Stimulated activated CD4-positive, alpha-beta T cell treated with anti-CD3 and anti-CD28 coated beads, Interleukin-4, amount 100 ng/mL, for 48 hours (primary cell): ENCODE measurements around the gene TFEB.

Experiments used
- DNase-seq, 2 donors: peaks; one replicate each; pipeline ENCODE4 v3.0.0-alpha.2; 2020; ENCODE audit warnings: low read depth in 2 of 2

TFEB gene

GRCh38 chr6:41638935-41639808, 96.2 kb downstream of the TFEB start:
- no peak for DNase-seq

DNA sequence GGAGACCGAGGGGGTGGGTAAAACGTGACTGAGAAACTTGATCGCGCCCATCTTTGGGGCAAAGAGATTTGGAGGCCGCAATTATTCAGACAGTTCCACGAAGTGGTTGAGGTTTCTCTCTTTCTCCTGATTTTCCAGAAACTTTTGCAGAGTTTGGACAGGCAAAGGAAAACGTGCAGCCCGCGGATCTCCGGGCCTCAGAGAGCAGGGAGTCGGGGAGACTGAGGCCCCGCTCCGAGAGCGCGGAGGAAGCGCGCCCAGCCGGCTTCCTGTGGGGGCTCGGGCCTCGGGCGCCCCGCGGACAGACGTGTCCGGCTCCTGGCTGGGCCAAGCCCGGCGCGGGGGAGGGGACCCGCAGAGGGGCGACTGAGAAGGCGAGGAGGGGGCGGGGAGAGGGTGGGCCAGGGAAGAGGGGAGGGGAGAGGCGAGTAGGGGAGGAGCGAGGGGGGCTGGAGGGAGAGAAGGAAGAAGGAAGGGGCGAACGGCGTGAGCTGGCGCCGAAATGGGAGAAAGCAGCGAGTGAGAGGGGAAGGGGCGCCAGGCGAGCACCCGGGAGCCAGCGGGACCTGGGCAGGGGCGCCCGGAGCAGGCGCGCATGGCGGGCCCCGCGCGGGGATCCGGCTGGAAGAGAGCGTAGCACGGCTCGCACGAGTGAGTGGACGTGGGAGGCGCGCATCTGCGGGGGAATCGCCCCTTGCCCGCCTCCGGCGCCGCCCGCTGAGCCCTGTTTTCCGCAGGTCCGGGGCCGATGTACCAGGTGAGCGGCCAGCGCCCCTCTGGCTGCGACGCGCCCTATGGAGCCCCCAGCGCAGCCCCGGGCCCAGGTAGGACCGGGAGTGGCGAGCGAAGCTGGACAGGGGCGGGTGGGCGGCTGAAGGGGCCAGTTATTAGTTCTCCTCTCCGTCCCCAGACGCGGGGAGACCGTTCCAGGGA, 97.1 kb downstream of the TFEB start, which contains the start of gene MDFI:
Gene MDFI (plus strand): TSS at position 467 of the 933 bp plus-strand sequence. CDS start 282 bp downstream, at position 749.
- DNase-seq, result no peak

DNA sequence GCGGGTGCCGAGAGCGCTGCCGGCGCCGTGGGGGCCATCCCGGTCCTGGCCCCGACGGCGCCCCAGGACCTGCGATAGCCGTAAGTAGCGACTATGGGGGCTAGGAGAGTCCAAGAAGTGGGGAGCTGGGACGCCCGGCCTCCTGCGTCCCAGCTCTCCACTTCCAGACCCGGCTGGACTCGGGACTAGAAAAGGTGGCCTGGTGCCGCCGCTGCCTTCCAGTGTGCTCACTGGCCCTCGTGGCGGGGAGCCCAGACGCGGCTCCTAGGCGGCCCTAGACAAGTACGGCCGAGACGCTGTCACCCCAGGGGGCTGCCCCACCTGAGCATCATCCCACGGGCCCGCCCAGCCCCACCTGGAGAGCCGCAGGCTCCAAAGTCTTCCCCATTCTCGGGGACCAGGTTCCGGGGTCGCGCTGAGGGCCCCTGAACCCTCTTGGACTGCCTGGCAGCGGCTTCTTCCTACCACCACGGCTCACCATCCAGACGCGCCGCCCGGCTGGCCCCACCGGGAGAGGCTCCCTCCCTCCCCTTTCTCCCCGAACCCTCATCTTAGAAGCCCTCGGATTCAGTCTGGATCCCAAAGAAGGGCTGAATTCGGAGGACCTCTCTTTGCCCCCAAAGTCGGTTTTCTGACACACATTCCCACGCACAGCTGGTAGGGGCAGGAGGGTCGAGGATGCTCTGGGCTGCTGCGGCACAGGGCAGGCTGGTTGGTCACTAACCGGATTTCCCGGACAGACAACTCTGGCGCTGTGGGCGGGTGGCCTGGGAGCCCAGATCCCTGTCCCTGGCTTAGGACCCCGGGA, 98.0 kb downstream of the TFEB start:
- no peak for DNase-seq

GRCh38 chr6:41636833-41637193, 98.6 kb downstream of the TFEB start:
- DNase-seq, result no peak

- DNase-seq, result no peak
These were observed 100.0 kb downstream of the TFEB start for GRCh38 chr6:41635365-41635764.

DNA sequence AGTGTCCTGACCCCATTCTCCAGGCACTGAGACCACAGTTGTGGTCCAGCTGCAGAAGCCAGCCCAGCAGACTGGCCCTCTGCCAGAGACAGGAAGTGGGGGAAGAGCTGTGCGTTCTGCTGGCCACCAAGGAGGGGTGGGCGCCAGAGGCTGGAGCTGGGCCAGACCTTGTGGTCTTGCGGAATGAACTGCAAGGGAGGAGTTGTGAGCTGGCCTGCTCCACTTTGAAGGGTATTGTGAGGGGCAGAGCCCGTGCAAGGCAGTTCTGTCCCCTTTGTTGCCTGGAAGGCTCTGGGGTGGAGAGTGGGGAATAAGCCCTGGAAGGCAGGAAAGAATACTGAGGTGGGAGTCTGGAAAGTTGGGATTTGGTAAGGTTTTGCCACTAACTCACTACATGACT, 100.8 kb downstream of the TFEB start:
- no peak for DNase-seq
